ENCODE measurements around the gene APOBEC2. TPM values are rescaled to one million over a fixed set of nuclear protein-coding genes. Genes with fewer than 3 reads are reported as not detected.

Gene APOBEC2
- total RNA-seq, 2 donors from 2014 or later, result 0.31 TPM; not detected in 1

GRCh38 chr6:41047745-41048732 lies 5.0 kb upstream of the APOBEC2 start:
- H3K36me3 ChIP-seq (ENCODE audit: control insufficient read depth, insufficient read depth, low read length), result no peaks in the 10 kb centered on the region
- Mint-ChIP-seq H3K9me3 (no peaks in the 10 kb centered on the region), H3K27me3 (ENCODE audit: insufficient read depth) (no peaks in the 10 kb centered on the region), H3K36me3 (ENCODE audit: low read depth) (peaks cover 2% of the 10 kb centered on the region), H3K4me1 (peaks cover 27% of the 10 kb centered on the region), H3K27ac (no peak overlapping the region), H3K4me3 (no peak overlapping the region)
- H3K27ac ChIP-seq (ENCODE audit: low read depth, low read length), result no peak overlapping the region
- no peak for DNase-seq
- H3K4me3 ChIP-seq (ENCODE audit: low read length), result no peak overlapping the region
- 88 to 100% methylated on average over 2 to 9 of the region's 9 CpGs for WGBS, 2 experiments (ENCODE audit: insufficient coverage in 1 of 2, insufficient read length in 1 of 2)
- no peaks in the 10 kb centered on the region for H3K9me3 ChIP-seq (ENCODE audit: control insufficient read depth, low read length)
- peaks cover 9% of the 10 kb centered on the region for H3K4me1 ChIP-seq (ENCODE audit: control insufficient read depth, insufficient read depth, low read length)
- H3K27me3 ChIP-seq (ENCODE audit: control insufficient read depth, insufficient read depth, low read length, poor library complexity, severe bottlenecking), result no peaks in the 10 kb centered on the region
- H3K9ac ChIP-seq (ENCODE audit: extremely low read depth, low read length, poor library complexity, severe bottlenecking), result no peak overlapping the region
- no peak for TF ChIP-seq CTCF (conservative IDR thresholded peaks at IDR 0.05)

GRCh38 chr6:41049521-41049920 lies 3.5 kb upstream of the APOBEC2 start:
- 60 to 84% methylated on average over 1 of the region's 1 CpG for WGBS, 2 experiments (ENCODE audit: insufficient coverage in 1 of 2, insufficient read length in 1 of 2)
- H3K27me3 Mint-ChIP-seq (ENCODE audit: insufficient read depth), result no peaks in the 10 kb centered on the region
- H3K36me3 Mint-ChIP-seq (ENCODE audit: low read depth), result peaks cover 2% of the 10 kb centered on the region
- H3K4me1 Mint-ChIP-seq, result peaks cover 33% of the 10 kb centered on the region
- no peak overlapping the region for H3K4me3 Mint-ChIP-seq
- Histone ChIP-seq H3K4me3 (ENCODE audit: low read length) (no peak overlapping the region), H3K27me3 (ENCODE audit: control insufficient read depth, insufficient read depth, low read length, poor library complexity, severe bottlenecking) (no peaks in the 10 kb centered on the region), H3K27ac (ENCODE audit: low read depth, low read length) (no peak overlapping the region), H3K4me1 (ENCODE audit: control insufficient read depth, insufficient read depth, low read length) (peaks cover 14% of the 10 kb centered on the region), H3K9me3 (ENCODE audit: control insufficient read depth, low read length) (no peaks in the 10 kb centered on the region), H3K9ac (ENCODE audit: extremely low read depth, low read length, poor library complexity, severe bottlenecking) (no peak overlapping the region), H3K36me3 (ENCODE audit: control insufficient read depth, insufficient read depth, low read length) (no peaks in the 10 kb centered on the region)
- no peak overlapping the region for H3K27ac Mint-ChIP-seq
- TF ChIP-seq CTCF (conservative IDR thresholded peaks at IDR 0.05), result no peak
- DNase-seq, result no peak
- H3K9me3 Mint-ChIP-seq, result no peaks in the 10 kb centered on the region

GRCh38 chr6:41049955-41050354 lies 3.0 kb upstream of the APOBEC2 start:
- no peak overlapping the region for H3K4me3 ChIP-seq (ENCODE audit: low read length)
- TF ChIP-seq CTCF (conservative IDR thresholded peaks at IDR 0.05), result no peak
- no peak for DNase-seq
- Mint-ChIP-seq H3K4me1 (peaks cover 33% of the 10 kb centered on the region), H3K27ac (no peak overlapping the region), H3K36me3 (ENCODE audit: low read depth) (peaks cover 2% of the 10 kb centered on the region), H3K4me3 (no peak overlapping the region), H3K27me3 (ENCODE audit: insufficient read depth) (no peaks in the 10 kb centered on the region), H3K9me3 (no peaks in the 10 kb centered on the region)
- peaks cover 14% of the 10 kb centered on the region for H3K4me1 ChIP-seq (ENCODE audit: control insufficient read depth, insufficient read depth, low read length)
- no peaks in the 10 kb centered on the region for H3K36me3 ChIP-seq (ENCODE audit: control insufficient read depth, insufficient read depth, low read length)
- 84% methylated on average over 7 of the region's 7 CpGs for WGBS, 2 experiments (ENCODE audit: insufficient coverage in 1 of 2, insufficient read length in 1 of 2)
- no peak overlapping the region for H3K27ac ChIP-seq (ENCODE audit: low read depth, low read length)
- H3K9me3 ChIP-seq (ENCODE audit: control insufficient read depth, low read length), result no peaks in the 10 kb centered on the region
- no peaks in the 10 kb centered on the region for H3K27me3 ChIP-seq (ENCODE audit: control insufficient read depth, insufficient read depth, low read length, poor library complexity, severe bottlenecking)
- no peak overlapping the region for H3K9ac ChIP-seq (ENCODE audit: extremely low read depth, low read length, poor library complexity, severe bottlenecking)

Measured in endodermal cell (in vitro differentiated cells).